ENCODE measurements around the gene ATP11A.

The ATP11A gene

GRCh38 chr13:112711528-112712265, 21.9 kb downstream of the ATP11A start:
- DNase-seq, result no peak

- no peak for DNase-seq
Measured at GRCh38 chr13:112712451-112713207, 22.8 kb downstream of the ATP11A start.

- DNase-seq, result no peak
Measured at GRCh38 chr13:112713517-112714253, 23.8 kb downstream of the ATP11A start.

GRCh38 chr13:112714376-112715174, 24.7 kb downstream of the ATP11A start:
- DNase-seq, result no peak

GRCh38 chr13:112715210-112715609, 25.4 kb downstream of the ATP11A start:
- no peak for DNase-seq

- DNase-seq, result no peak
Measured at GRCh38 chr13:112715715-112716460, 26.1 kb downstream of the ATP11A start.

GRCh38 chr13:112716461-112716820, 26.6 kb downstream of the ATP11A start:
- no peak for DNase-seq

GRCh38 chr13:112716841-112717520, 27.1 kb downstream of the ATP11A start:
- DNase-seq, result no peak

GRCh38 chr13:112718318-112718717, 28.5 kb downstream of the ATP11A start:
- DNase-seq, result no peak

- DNase-seq, result no peak
Measured at GRCh38 chr13:112719016-112719415, 29.2 kb downstream of the ATP11A start.

- no peak for DNase-seq
Measured at GRCh38 chr13:112719556-112719955, 29.7 kb downstream of the ATP11A start.

GRCh38 chr13:112720251-112720650, 30.4 kb downstream of the ATP11A start:
- no peak for DNase-seq

- no peak for DNase-seq
Measured at GRCh38 chr13:112720814-112721197, 31.0 kb downstream of the ATP11A start.

- DNase-seq, result no peak
Measured at GRCh38 chr13:112721198-112722104, 31.6 kb downstream of the ATP11A start.

GRCh38 chr13:112722433-112723263, 32.8 kb downstream of the ATP11A start:
- DNase-seq, result no peak

- DNase-seq, result no peak
Measured at GRCh38 chr13:112723771-112724170, 33.9 kb downstream of the ATP11A start.

GRCh38 chr13:112724788-112725345, 35.0 kb downstream of the ATP11A start:
- no peak for DNase-seq

GRCh38 chr13:112725346-112726015, 35.6 kb downstream of the ATP11A start:
- DNase-seq, result peak; percentile 43

Data from CD4-positive, alpha-beta T cell treated with Interleukin-6 for 4 hours (primary cell).